ENCODE measurements around the gene STKLD1. TPM values are rescaled to one million over a fixed set of nuclear protein-coding genes. Genes with fewer than 3 reads are reported as not detected.

STKLD1 gene
- total RNA-seq, 4 donors from 2014 or later, result 0.93 to 1.3 TPM; not detected in 2

DNA sequence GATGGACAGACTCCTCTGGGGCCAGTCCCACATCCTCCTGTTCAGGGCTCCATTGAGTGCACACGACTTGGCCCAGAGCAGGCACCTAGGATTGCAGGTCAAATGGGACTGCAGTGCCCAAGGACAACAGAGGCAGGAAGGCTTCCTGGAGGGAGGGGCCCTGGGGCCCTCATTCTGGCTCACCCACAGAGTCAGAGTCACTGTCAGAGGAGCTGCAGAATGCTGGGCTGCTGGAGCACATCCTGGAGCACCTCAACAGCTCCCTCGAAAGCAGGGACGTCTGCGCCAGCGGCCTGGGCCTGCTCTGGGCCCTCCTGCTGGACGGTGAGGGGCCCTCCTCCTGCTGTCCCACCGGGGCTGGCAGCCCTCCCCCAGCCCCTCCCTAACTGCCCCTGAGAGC lies 26.5 kb downstream of the STKLD1 start:
- no CpG with 5 or more reads among the region's 7 CpGs for WGBS, 2 donors (ENCODE audit: low coverage in 1 of 2)
- no peaks in the 10 kb centered on the region for H3K27me3 ChIP-seq
- H3K36me3 ChIP-seq, result peaks cover 0 to 60% of the 10 kb centered on the region in 2 donors

DNA sequence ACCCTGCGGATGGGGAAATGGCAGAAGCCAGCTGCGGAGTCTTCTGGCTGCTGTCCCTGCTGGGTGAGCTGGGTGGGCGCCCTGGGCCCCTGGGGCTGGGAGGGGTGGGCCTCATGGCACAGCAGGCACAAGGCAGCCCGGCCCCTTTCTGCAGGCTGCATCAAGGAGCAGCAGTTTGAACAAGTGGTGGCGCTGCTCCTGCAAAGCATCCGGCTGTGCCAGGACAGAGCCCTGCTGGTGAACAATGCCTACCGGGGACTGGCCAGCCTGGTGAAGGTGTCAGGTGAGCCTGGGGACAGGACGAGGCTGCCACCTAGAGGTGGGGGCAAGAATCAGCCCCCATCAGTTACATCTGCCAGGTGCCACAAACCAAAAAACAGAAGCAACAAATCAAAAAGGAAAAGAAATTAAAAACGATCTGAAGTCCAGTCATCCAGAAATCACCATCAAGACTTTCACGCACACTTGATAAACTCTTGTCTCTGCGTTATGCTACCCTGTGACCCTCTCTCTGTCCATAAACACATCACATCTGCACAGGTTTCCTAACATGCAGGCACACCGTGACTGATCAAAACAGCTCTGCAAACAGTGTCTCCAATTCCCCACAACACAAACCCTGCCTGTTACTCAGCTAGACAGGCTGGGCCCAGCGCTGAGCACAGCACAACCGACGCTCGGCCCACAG lies 27.7 kb downstream of the STKLD1 start:
- Histone ChIP-seq H3K27me3 (no peaks in the 10 kb centered on the region), H3K4me1 (peaks cover 0 to 15% (median 0%) of the 10 kb centered on the region in 3 donors), H3K27ac (no peak overlapping the region), H3K4me3 (no peak overlapping the region), H3K36me3 (peaks cover 0 to 72% of the 10 kb centered on the region in 2 donors), H3K9me3 (no peaks in the 10 kb centered on the region)
- no peak for ATAC-seq
- 60 to 74% methylated on average over 4 to 8 of the region's 16 CpGs for WGBS, 2 donors (ENCODE audit: low coverage in 1 of 2)
- no peak for TF ChIP-seq POLR2A (IDR thresholded peaks at IDR 0.05)
- TF ChIP-seq, protein P1, sequence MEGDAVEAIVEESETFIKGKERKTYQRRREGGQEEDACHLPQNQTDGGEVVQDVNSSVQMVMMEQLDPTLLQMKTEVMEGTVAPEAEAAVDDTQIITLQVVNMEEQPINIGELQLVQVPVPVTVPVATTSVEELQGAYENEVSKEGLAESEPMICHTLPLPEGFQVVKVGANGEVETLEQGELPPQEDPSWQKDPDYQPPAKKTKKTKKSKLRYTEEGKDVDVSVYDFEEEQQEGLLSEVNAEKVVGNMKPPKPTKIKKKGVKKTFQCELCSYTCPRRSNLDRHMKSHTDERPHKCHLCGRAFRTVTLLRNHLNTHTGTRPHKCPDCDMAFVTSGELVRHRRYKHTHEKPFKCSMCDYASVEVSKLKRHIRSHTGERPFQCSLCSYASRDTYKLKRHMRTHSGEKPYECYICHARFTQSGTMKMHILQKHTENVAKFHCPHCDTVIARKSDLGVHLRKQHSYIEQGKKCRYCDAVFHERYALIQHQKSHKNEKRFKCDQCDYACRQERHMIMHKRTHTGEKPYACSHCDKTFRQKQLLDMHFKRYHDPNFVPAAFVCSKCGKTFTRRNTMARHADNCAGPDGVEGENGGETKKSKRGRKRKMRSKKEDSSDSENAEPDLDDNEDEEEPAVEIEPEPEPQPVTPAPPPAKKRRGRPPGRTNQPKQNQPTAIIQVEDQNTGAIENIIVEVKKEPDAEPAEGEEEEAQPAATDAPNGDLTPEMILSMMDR (IDR thresholded peaks at IDR 0.05), result peak in 3 of 4 experiments; percentile 6 to 58 (median 35)
- no peak for TF ChIP-seq POLR2AphosphoS5 (IDR thresholded peaks at IDR 0.05)

More for the DNA sequence above, 26.5 kb downstream of the STKLD1 start:
- TF ChIP-seq EP300 (IDR thresholded peaks at IDR 0.05) (no peak), POLR2AphosphoS5 (IDR thresholded peaks at IDR 0.05) (no peak), POLR2A (IDR thresholded peaks at IDR 0.05) (no peak)
- TF ChIP-seq, protein P1 (IDR thresholded peaks at IDR 0.05), result no peak
- ATAC-seq, result no peak
- Histone ChIP-seq H3K27ac (no peak overlapping the region), H3K9me3 (no peaks in the 10 kb centered on the region), H3K4me3 (no peak overlapping the region), H3K4me1 (peaks cover 0 to 15% (median 0%) of the 10 kb centered on the region in 3 donors)

DNA sequence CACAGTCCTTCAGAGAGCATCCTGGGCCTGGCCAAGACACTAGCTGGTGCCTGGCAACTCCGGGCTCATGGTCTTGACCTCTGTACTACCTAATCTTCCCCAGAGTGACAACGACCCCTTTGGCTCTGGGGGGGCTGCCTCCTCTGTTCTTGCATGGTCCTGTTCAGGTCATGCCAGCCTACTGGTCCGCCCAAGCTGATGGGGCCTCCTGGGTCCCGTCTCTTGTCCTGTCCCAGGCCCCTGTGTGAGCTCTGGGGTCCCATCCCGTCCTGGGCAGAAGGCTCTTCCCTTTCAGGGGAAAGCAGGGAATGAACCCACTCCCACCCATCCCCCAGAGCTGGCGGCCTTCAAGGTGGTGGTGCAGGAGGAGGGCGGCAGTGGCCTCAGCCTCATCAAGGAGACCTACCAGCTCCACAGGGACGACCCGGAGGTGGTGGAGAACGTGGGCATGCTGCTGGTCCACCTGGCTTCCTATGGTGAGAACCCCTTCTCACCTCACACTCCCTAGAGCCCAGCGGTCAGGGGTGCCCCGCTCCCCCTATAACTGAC lies 28.4 kb downstream of the STKLD1 start:
- Histone ChIP-seq H3K27ac (no peak overlapping the region), H3K4me1 (peaks cover 0 to 15% (median 0%) of the 10 kb centered on the region in 3 donors), H3K4me3 (no peak overlapping the region), H3K9me3 (no peaks in the 10 kb centered on the region), H3K36me3 (peaks cover 0 to 78% of the 10 kb centered on the region in 2 donors), H3K27me3 (no peaks in the 10 kb centered on the region)
- ATAC-seq, result no peak
- TF ChIP-seq POLR2AphosphoS5 (IDR thresholded peaks at IDR 0.05), result no peak
- TF ChIP-seq, protein P1 (IDR thresholded peaks at IDR 0.05), result no peak
- no peak for TF ChIP-seq POLR2A (IDR thresholded peaks at IDR 0.05)
- no peak for TF ChIP-seq EP300 (IDR thresholded peaks at IDR 0.05)
- WGBS, 2 donors (ENCODE audit: low coverage in 1 of 2), result 80% methylated on average over 1 of the region's 12 CpGs; no CpG with 5 or more reads in 1 of the 2 donors

DNA sequence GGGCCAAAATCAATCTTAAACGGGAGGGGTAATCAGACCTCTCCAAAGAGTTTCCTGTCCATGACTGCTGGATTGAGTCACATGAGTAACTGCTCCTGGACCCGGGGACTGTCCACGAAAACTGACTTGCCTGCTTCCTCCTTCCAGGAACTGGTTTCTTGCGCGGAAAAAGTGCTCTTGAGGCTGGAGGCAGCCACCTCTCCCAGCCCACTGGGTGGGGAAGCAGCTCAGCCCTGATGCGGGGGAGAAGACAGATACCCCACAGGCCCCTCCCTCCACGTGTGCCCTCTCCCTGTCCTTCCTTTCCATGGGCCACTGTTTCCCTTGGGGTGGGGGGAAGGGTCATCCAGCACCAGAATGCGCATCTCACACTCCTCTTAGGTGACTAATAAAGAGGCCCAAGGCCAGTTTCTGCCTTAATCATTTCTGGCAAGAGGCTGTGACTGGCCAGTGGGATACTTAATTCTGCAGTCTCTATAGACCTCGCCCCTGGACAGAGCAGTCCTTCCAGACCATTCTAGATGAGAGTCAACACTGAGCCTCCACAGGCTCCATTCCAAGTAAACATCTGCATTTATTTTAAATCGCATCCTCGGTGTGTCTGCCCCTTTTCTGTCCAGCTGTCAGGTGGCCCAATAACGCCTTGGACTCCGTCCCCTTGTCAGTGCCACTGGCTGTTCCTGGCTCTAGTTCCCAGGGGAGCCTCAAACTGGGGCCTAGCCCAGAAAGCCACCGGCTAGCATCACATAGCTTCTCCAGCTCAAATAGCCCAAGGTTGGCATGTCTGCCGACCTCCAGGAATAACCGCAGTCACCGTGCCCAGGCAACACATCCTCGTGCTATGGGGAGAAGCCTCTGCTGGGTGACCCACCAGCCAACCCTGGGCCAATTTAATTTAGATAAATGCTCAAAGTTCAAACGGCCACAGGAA lies 29.6 kb downstream of the STKLD1 start:
- Histone ChIP-seq H3K4me1 (peaks cover 0 to 15% (median 0%) of the 10 kb centered on the region in 3 donors), H3K27me3 (no peaks in the 10 kb centered on the region), H3K4me3 (no peak overlapping the region), H3K27ac (peak overlapping the region in 1 of 4 donors; percentile 38), H3K9me3 (no peaks in the 10 kb centered on the region), H3K36me3 (peaks cover 0 to 80% of the 10 kb centered on the region in 2 donors)
- WGBS, 2 donors (ENCODE audit: low coverage in 1 of 2), result 60 to 94% methylated on average over 2 to 3 of the region's 19 CpGs
- TF ChIP-seq EP300 (IDR thresholded peaks at IDR 0.05) (no peak), POLR2AphosphoS5 (IDR thresholded peaks at IDR 0.05) (no peak)
- TF ChIP-seq, protein P1 (IDR thresholded peaks at IDR 0.05), result no peak
- no peak for ATAC-seq

Measured in gastroesophageal sphincter (tissue), 4 donors.